SK-N-DZ (cell line): ENCODE results near the gene ARID4A.

Source experiments
- small RNA-seq, 2 experiments: library from RNA; depleted of rRNA; stranded (forward); fragments of <200 nt; gene quantifications; one replicate each; pipeline ENCODE3, GENCODE V24; 2014

The ARID4A gene

Small RNAs within 50 kb of the gene (small RNA-seq; reads per million reads assigned to genes)
- 0 reads per million in 2 experiments for gene RNU6-341P
